Islet precursor cell (in vitro differentiated cells): ENCODE results near the gene PIGS.

Experiments used
- DNase-seq: peaks from one replicate; pipeline ENCODE4 v3.0.0-alpha.2; 2018

Gene PIGS

GRCh38 chr17:28505986-28506665 lies 65.2 kb downstream of the PIGS start, which contains the start of gene FOXN1:
TSS of gene FOXN1 (plus strand) at chr17:28506348. CDS start at chr17:28523970, 17,622 bp downstream.
- no peak for DNase-seq

GRCh38 chr17:28503420-28503819 lies 67.9 kb downstream of the PIGS start:
- DNase-seq, result no peak
